WTC11 (cell line): ENCODE results near the gene CNTN5. TPM values are rescaled to one million over a fixed set of nuclear protein-coding genes. Genes with fewer than 3 reads are reported as not detected.

ENCODE experiments used
- ATAC-seq: fragments of 200-7000 bp; cut with Tn5 transposase; 2 replicates; pipeline ENCODE4 v1.10.0; 2021; ENCODE audit warnings: mild to moderate bottlenecking, moderate library complexity
- CTCF ChIA-PET: fragments of 300-600 bp; sonication (Branson Sonifier 250); formaldehyde crosslinking; loops from one replicate; lab custom pipeline; 2021; ENCODE audit warnings: antibody characterized with exemption; lab: Charles Lee
- POLR2A ChIA-PET: fragments of 350-600 bp; sonication (Branson Sonifier 250); formaldehyde crosslinking; loops from one replicate; lab custom pipeline; 2021; ENCODE audit warnings: antibody characterized with exemption; lab: Charles Lee
- DNase-seq: peaks from one replicate; pipeline ENCODE4 v3.0.0; 2021; ENCODE audit warnings: low spot score
- H3K27ac Mint-ChIP-seq: 2 replicates; pipeline ENCODE4 v1.8.0; 2021; ENCODE audit warnings: mixed read lengths
- H3K27me3 Mint-ChIP-seq: 2 replicates; pipeline ENCODE4 v1.8.0; 2021; ENCODE audit warnings: low read depth, mild to moderate bottlenecking, moderate library complexity, mixed read lengths
- H3K36me3 Mint-ChIP-seq: 2 replicates; pipeline ENCODE4 v1.8.0; 2021; ENCODE audit warnings: mixed read lengths
- H3K4me1 Mint-ChIP-seq: 2 replicates; pipeline ENCODE4 v1.8.0; 2022; ENCODE audit warnings: mixed read lengths
- H3K4me3 Mint-ChIP-seq: 2 replicates; pipeline ENCODE4 v1.8.0; 2021; ENCODE audit warnings: mild to moderate bottlenecking, moderate library complexity, mixed read lengths
- H3K9me3 Mint-ChIP-seq: 2 replicates; pipeline ENCODE4 v1.8.0; 2021; ENCODE audit warnings: mixed read lengths
- CDX4 ChIP-seq: fragments of 250-450 bp; sonication (Bioruptor Pico); IDR thresholded peaks from 2 replicates; pipeline ENCODE4 v1.9.0; 2021; ENCODE audit warnings: moderate library complexity, mild to moderate bottlenecking, inconsistent platforms, borderline replicate concordance
- ERG ChIP-seq: fragments of 250-450 bp; sonication (Bioruptor Pico); IDR thresholded peaks from 2 replicates; pipeline ENCODE4 v1.8.0; 2021; ENCODE audit warnings: mild to moderate bottlenecking
- ETV6 ChIP-seq: sonication (generic); formaldehyde crosslinking; IDR thresholded peaks from 2 replicates; pipeline ENCODE4 v1.8.1; 2022; ENCODE audit warnings: mild to moderate bottlenecking, missing genetic modification reagents
- FOXP4 ChIP-seq: sonication (generic); formaldehyde crosslinking; IDR thresholded peaks from 2 replicates; pipeline ENCODE4 v1.8.0; 2022; ENCODE audit warnings: mild to moderate bottlenecking, missing genetic modification reagents
- HMGXB4 ChIP-seq: sonication (generic); formaldehyde crosslinking; IDR thresholded peaks from 2 replicates; pipeline ENCODE4 v1.8.1; 2023; ENCODE audit warnings: mild to moderate bottlenecking, moderate library complexity, missing genetic modification reagents
- NFYB ChIP-seq: sonication (generic); formaldehyde crosslinking; conservative IDR thresholded peaks from 2 replicates; pipeline ENCODE4 v1.8.0; 2022; ENCODE audit warnings: low read depth, missing genetic modification reagents
- NR2C2 ChIP-seq: sonication (generic); formaldehyde crosslinking; IDR thresholded peaks from 2 replicates; pipeline ENCODE4 v1.8.0; 2022; ENCODE audit warnings: mild to moderate bottlenecking, missing genetic modification reagents
- PRRX2 ChIP-seq: fragments of 250-450 bp; sonication (Bioruptor Pico); IDR thresholded peaks from 2 replicates; pipeline ENCODE4 v1.8.0; 2021; ENCODE audit warnings: mild to moderate bottlenecking
- RELA ChIP-seq: sonication (generic); formaldehyde crosslinking; IDR thresholded peaks from 2 replicates; pipeline ENCODE4 v1.8.1; 2022; ENCODE audit warnings: missing genetic modification reagents, mild to moderate bottlenecking, borderline replicate concordance
- SP1 ChIP-seq: sonication (generic); formaldehyde crosslinking; conservative IDR thresholded peaks from 2 replicates; pipeline ENCODE4 v1.8.1; 2022; ENCODE audit warnings: missing genetic modification reagents
- ZMAT4 ChIP-seq: fragments of 250-450 bp; sonication (Bioruptor Pico); IDR thresholded peaks from 2 replicates; pipeline ENCODE4 v1.9.0; 2021; ENCODE audit warnings: mild to moderate bottlenecking
- ZNF219 ChIP-seq: sonication (generic); formaldehyde crosslinking; IDR thresholded peaks from 2 replicates; pipeline ENCODE4 v1.8.0; 2023; ENCODE audit warnings: missing genetic modification reagents, mild to moderate bottlenecking, borderline replicate concordance
- ZNF263 ChIP-seq: sonication (generic); formaldehyde crosslinking; IDR thresholded peaks from 2 replicates; pipeline ENCODE4 v1.8.1; 2022; ENCODE audit warnings: low read depth, mild to moderate bottlenecking, moderate library complexity, missing genetic modification reagents
- ZNF423 ChIP-seq: fragments of 250-450 bp; sonication (Bioruptor Pico); IDR thresholded peaks from 2 replicates; pipeline ENCODE4 v2.1.2; 2022; ENCODE audit warnings: mild to moderate bottlenecking, moderate library complexity
- ZSCAN18 ChIP-seq: fragments of 250-450 bp; sonication (Bioruptor Pico); IDR thresholded peaks from 2 replicates; pipeline ENCODE4 v2.1.2; 2022; ENCODE audit warnings: mild to moderate bottlenecking, moderate library complexity
- total RNA-seq: library from RNA; stranded (reverse); gene quantifications from 3 replicates; pipeline ENCODE4 v1.2.3, GENCODE V29; 2021

CNTN5 gene
- total RNA-seq, 1 experiment from 2014 or later = 0.07 TPM

- Mint-ChIP-seq H3K36me3 (no peaks in the 10 kb centered on the region), H3K4me1 (no peaks in the 10 kb centered on the region), H3K27ac (no peak overlapping the region), H3K4me3 (no peak overlapping the region), H3K9me3 (peaks cover 6% of the 10 kb centered on the region), H3K27me3 (no peaks in the 10 kb centered on the region)
- TF ChIP-seq PRRX2 (no peak), ETV6 (CRISPR knock-in tag) (no peak), SP1 (no peak), FOXP4 (no peak), NR2C2 (CRISPR knock-in tag) (no peak), ERG (CRISPR knock-in tag) (no peak), NFYB (CRISPR knock-in tag) (no peak)
- ATAC-seq (no peak), DNase-seq (no peak)
- ChIA-PET POLR2A (no interaction called here), CTCF (no interaction called here)
Observed at GRCh38 chr11:99548264-99548663, 527.5 kb downstream of the CNTN5 start.

- no peak for TF ChIP-seq ZMAT4 (CRISPR knock-in tag)
- no peak for TF ChIP-seq ZNF423 (CRISPR knock-in tag)
- no peak for TF ChIP-seq CDX4 (CRISPR knock-in tag)
- TF ChIP-seq ZSCAN18 (CRISPR knock-in tag) = no peak
- no peak for TF ChIP-seq FOXP4
- TF ChIP-seq RELA (CRISPR knock-in tag) = no peak
- no peaks in the 10 kb centered on the region for H3K27me3 Mint-ChIP-seq
- H3K4me3 Mint-ChIP-seq = no peak overlapping the region
- ATAC-seq (no peak), DNase-seq (no peak)
- POLR2A ChIA-PET = no interaction called here
- no peak overlapping the region for H3K27ac Mint-ChIP-seq
- no peaks in the 10 kb centered on the region for H3K36me3 Mint-ChIP-seq
- H3K4me1 Mint-ChIP-seq = no peaks in the 10 kb centered on the region
- H3K9me3 Mint-ChIP-seq = no peaks in the 10 kb centered on the region
- CTCF ChIA-PET = no interaction called here
Observed at GRCh38 chr11:99554232-99554903, 533.6 kb downstream of the CNTN5 start.

- ATAC-seq (no peak), DNase-seq (no peak)
- no peaks in the 10 kb centered on the region for H3K36me3 Mint-ChIP-seq
- H3K4me3 Mint-ChIP-seq = no peak overlapping the region
- H3K27ac Mint-ChIP-seq = no peak overlapping the region
- H3K4me1 Mint-ChIP-seq = no peaks in the 10 kb centered on the region
- H3K9me3 Mint-ChIP-seq = no peaks in the 10 kb centered on the region
- no peaks in the 10 kb centered on the region for H3K27me3 Mint-ChIP-seq
- ChIA-PET POLR2A (no interaction called here), CTCF (no interaction called here)
- no peak for TF ChIP-seq HMGXB4 (CRISPR knock-in tag)
- no peak for TF ChIP-seq ZSCAN18 (CRISPR knock-in tag)
- no peak for TF ChIP-seq ZNF263 (CRISPR knock-in tag)
- no peak for TF ChIP-seq FOXP4
- no peak for TF ChIP-seq ZNF219 (CRISPR knock-in tag)
- no peak for TF ChIP-seq ETV6 (CRISPR knock-in tag)
Observed at GRCh38 chr11:99555486-99555885, 534.7 kb downstream of the CNTN5 start.
